Esophagus muscularis mucosa (tissue), 4 donors: ENCODE results near the gene MLLT3.

Experiments used
- EP300 ChIP-seq: sonication (generic); formaldehyde crosslinking; IDR thresholded peaks from one replicate; pipeline ENCODE4 v1.6.1; 2017; ENCODE audit warnings: antibody characterized with exemption
- POLR2A ChIP-seq: fragments of 450-650 bp; IDR thresholded peaks from one replicate; pipeline ENCODE4 v1.6.1; 2017; ENCODE audit warnings: antibody characterized with exemption, moderate library complexity, mild to moderate bottlenecking, low read depth
- POLR2AphosphoS5 ChIP-seq, 2 donors: sonication (generic); formaldehyde crosslinking; IDR thresholded peaks; one replicate each; pipeline ENCODE4 v1.6.1; 2017; ENCODE audit warnings: antibody characterized with exemption in 2 of 2
- TF ChIP-seq, protein P1 (sequence below), 3 experiments: fragments of 200-600 bp in 2 of 3; fragments of 450-650 bp in 1 of 3; sonication (generic) in 2 of 3; IDR thresholded peaks; one replicate each; pipeline ENCODE4 v1.5.1; 2017 to 2019; ENCODE audit warnings: antibody characterized with exemption in 3 of 3, mild to moderate bottlenecking in 2 of 3, moderate library complexity in 1 of 3

DNA sequence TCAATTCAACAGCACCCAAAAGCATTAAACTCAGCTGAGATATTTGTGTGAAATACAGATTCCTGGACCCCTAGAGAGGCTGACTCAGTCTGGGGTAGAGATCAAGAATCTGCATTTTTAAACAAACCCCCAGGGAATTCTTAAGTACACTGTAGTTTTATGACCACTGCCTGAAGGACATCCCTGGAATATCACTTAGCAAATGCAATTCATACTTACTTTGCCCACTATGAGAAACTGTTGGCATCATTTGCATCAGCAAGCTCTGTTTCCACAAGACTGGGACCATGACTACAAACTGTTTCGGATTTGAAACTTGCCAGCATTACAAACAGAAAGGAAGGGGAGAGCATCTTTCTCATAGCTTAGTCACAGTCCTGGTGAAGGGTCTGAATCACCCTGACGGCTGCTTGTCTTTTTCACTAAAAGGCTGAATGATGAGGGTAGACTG, 63.7 kb downstream of the MLLT3 start:
- TF ChIP-seq, protein P1, sequence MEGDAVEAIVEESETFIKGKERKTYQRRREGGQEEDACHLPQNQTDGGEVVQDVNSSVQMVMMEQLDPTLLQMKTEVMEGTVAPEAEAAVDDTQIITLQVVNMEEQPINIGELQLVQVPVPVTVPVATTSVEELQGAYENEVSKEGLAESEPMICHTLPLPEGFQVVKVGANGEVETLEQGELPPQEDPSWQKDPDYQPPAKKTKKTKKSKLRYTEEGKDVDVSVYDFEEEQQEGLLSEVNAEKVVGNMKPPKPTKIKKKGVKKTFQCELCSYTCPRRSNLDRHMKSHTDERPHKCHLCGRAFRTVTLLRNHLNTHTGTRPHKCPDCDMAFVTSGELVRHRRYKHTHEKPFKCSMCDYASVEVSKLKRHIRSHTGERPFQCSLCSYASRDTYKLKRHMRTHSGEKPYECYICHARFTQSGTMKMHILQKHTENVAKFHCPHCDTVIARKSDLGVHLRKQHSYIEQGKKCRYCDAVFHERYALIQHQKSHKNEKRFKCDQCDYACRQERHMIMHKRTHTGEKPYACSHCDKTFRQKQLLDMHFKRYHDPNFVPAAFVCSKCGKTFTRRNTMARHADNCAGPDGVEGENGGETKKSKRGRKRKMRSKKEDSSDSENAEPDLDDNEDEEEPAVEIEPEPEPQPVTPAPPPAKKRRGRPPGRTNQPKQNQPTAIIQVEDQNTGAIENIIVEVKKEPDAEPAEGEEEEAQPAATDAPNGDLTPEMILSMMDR (IDR thresholded peaks at IDR 0.05): no peak
- TF ChIP-seq POLR2AphosphoS5 (IDR thresholded peaks at IDR 0.05) (no peak), EP300 (no peak), POLR2A (no peak)
